ENCODE measurements around the gene MED22. TPM values are rescaled to one million over a fixed set of nuclear protein-coding genes. Genes with fewer than 3 reads are reported as not detected.

Gene MED22
- total and polyA plus RNA-seq, 2 of the 8 experiments (the other 6 are each of a cell fraction or from before 2014, with no cell fraction given) = 56.4 to 68.4 TPM

DNA sequence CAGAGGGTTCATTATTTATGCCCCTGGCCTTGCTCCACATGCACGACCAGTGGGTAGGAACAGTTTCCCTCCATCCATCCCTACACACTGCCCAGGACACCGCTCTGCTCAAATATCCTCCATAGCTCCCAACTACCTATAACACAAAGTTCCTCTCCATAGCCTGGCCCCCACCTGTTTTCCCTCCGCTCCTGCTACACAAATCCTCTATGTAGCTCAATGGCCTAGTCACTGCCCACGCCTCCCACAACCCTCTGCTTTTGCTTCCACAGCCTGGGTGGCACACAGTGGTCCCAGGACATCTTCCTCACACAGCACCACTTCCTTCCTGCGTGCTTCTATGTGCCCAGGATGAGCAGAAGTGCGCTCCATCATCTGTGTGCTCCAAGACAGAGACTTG, 49.4 kb upstream of the MED22 start:
- H2BK12ac ChIP-seq (ENCODE audit: low read depth, low read length) = 0 out of 2 replicates have a peak overlapping the region, but pooled peaks have one; percentile 1
- CTCF ChIA-PET (ENCODE audit: partially characterized antibody) = interaction anchor here (0.7 to 5.7 kb wide), 18 partner anchors 9 to 179 kb away, joined by 3 to 52 read pairs (median 5); partner anchors contain the start of genes ADAMTS13 and STKLD1
- no peak for TF ChIP-seq HDAC2 (IDR thresholded peaks at IDR 0.05; ENCODE audit: borderline replicate concordance in 1 of 2, low read depth in 2 of 2, low read length in 2 of 2)
- TF ChIP-seq RNF2 (IDR thresholded peaks at IDR 0.05; ENCODE audit: borderline replicate concordance, low read depth, low read length, missing control alignments, poor library complexity, severe bottlenecking) = no peak
- no peak for TF ChIP-seq SIN3A (conservative IDR thresholded peaks at IDR 0.05 in 1 of 2, IDR thresholded peaks at IDR 0.05 in 1 of 2; ENCODE audit: low read depth in 1 of 2, low read length in 2 of 2)
- no peak for TF ChIP-seq RXRA (IDR thresholded peaks at IDR 0.05; ENCODE audit: insufficient read depth, low read depth, low read length)
- TF ChIP-seq POLR2A (IDR thresholded peaks at IDR 0.05; ENCODE audit: control extremely low read depth in 1 of 2, low read depth in 2 of 2, low read length in 2 of 2) = no peak
- TF ChIP-seq CEBPB (IDR thresholded peaks at IDR 0.05; ENCODE audit: low read depth, low read length) = no peak
- TF ChIP-seq JUND (IDR thresholded peaks at IDR 0.05; ENCODE audit: low read length) = no peak
- no peak for TF ChIP-seq POU5F1 (IDR thresholded peaks at IDR 0.05; ENCODE audit: low read depth, low read length)
- no peak for TF ChIP-seq TAF1 (IDR thresholded peaks at IDR 0.05; ENCODE audit: low read depth, low read length)
- no peak for TF ChIP-seq TBP (IDR thresholded peaks at IDR 0.05; ENCODE audit: low read depth, low read length)
- TF ChIP-seq CHD2 (IDR thresholded peaks at IDR 0.05; ENCODE audit: low read length) = no peak
- TF ChIP-seq SIRT6 (IDR thresholded peaks at IDR 0.05; ENCODE audit: low read length) = no peak
- no peak for TF ChIP-seq SIX5 (IDR thresholded peaks at IDR 0.05; ENCODE audit: low read depth, low read length)

More for the DNA sequence above, 49.4 kb upstream of the MED22 start:
- no peak for DNase-seq (ENCODE audit: low read depth in 1 of 2, low spot score in 2 of 2)
- Histone ChIP-seq H3K79me2 (ENCODE audit: control insufficient read depth in 1 of 2, insufficient read depth in 2 of 2, low read length in 2 of 2) (no peaks in the 10 kb centered on the region), H3K4me3 (ENCODE audit: extremely low read depth in 1 of 4, insufficient read depth in 2 of 4, low read depth in 3 of 4, low read length in 4 of 4) (no peak overlapping the region), H3K14ac (ENCODE audit: insufficient read length) (no peak overlapping the region), H3K36me3 (ENCODE audit: control insufficient read depth in 2 of 4, insufficient read depth in 4 of 4, low read length in 3 of 4) (no peaks in the 10 kb centered on the region), H2BK15ac (ENCODE audit: low read length) (no peak overlapping the region), H3K4ac (replicated peaks; ENCODE audit: insufficient read length, low read depth, low read length) (no peak overlapping the region), H2AFZ (ENCODE audit: low read length) (no peak overlapping the region), H3K4me2 (ENCODE audit: insufficient read depth in 1 of 2, low read depth in 2 of 2, low read length in 2 of 2) (no peak overlapping the region; a peak in 1 of 4 replicates), H4K91ac (replicated peaks; ENCODE audit: insufficient read length, low read length) (no peak overlapping the region), H3K56ac (replicated peaks; ENCODE audit: insufficient read length, low read depth, low read length) (no peak overlapping the region), H3K23me2 (ENCODE audit: low read depth, low read length) (peaks cover 12% of the 10 kb centered on the region; the same call in 1 of the 2 replicates), H3K4me1 (replicated peaks in 1 of 4; ENCODE audit: control insufficient read depth in 3 of 4, insufficient read depth in 4 of 4, low read length in 3 of 4) (no peaks in the 10 kb centered on the region), H3K23ac (ENCODE audit: insufficient read length) (no peak overlapping the region), H3K9ac (replicated peaks in 1 of 4; ENCODE audit: extremely low read depth in 1 of 4, low read depth in 3 of 4, low read length in 3 of 4) (no peak overlapping the region), H3K18ac (ENCODE audit: extremely low read depth, low read length) (no peak overlapping the region), H3K9me3 (ENCODE audit: insufficient read depth in 2 of 2, low read depth in 1 of 2, low read length in 1 of 2) (no peaks in the 10 kb centered on the region), H4K8ac (ENCODE audit: extremely low read depth, insufficient read depth, low read length) (no peak overlapping the region), H2AK5ac (ENCODE audit: low read depth, low read length) (no peak overlapping the region), H4K20me1 (replicated peaks in 1 of 2; ENCODE audit: control insufficient read depth in 1 of 2, insufficient read depth in 2 of 2, low read length in 2 of 2) (peaks cover 0 to 7% of the 10 kb centered on the region in 2 experiments), H3K79me1 (ENCODE audit: low read depth, low read length) (no peaks in the 10 kb centered on the region), H2BK20ac (ENCODE audit: low read length) (no peak overlapping the region), H3K27me3 (replicated peaks in 1 of 4; ENCODE audit: control insufficient read depth in 3 of 4, extremely low read depth in 1 of 4, insufficient read depth in 3 of 4, low read length in 3 of 4) (no peaks in the 10 kb centered on the region; a peak in 3 of 7 replicates), H2BK120ac (replicated peaks; ENCODE audit: low read depth, low read length) (no peak overlapping the region), H4K5ac (ENCODE audit: insufficient read length, low read depth, low read length) (no peak overlapping the region), H2BK5ac (ENCODE audit: low read depth, low read length) (no peak overlapping the region), H3K27ac (ENCODE audit: low read depth, low read length) (no peak overlapping the region)
- no peak for FAIRE-seq
- 88% methylated on average over 6 of the region's 6 CpGs; no CpG with 5 or more reads in 1 of the 2 experiments for WGBS, 2 experiments (ENCODE audit: extremely low coverage in 1 of 2, insufficient coverage in 1 of 2, insufficient read length in 1 of 2, insufficient replicate concordance in 2 of 2, low coverage in 1 of 2, low lambda C conversion rate in 2 of 2, missing lambda C conversion rate in 1 of 2)
- POLR2A ChIA-PET (ENCODE audit: partially characterized antibody) = interaction anchor here (1.1 to 2.5 kb wide), 6 partner anchors 8 to 205 kb away, joined by 3 to 13 read pairs (median 6); partner anchors contain the start of genes REXO4 and SURF1

All from H1 (cell line).